22Rv1 (cell line): Measurements from ENCODE around the gene ARTN.
A peak's percentile ranks its signal among the peaks of the same experiment; 100 is the strongest.

Experiments
- H3K27ac ChIP-seq: fragments of 450-650 bp; 2 replicates; pipeline ENCODE4 v1.5.1; 2017
- ZFX ChIP-seq: fragments of 450-650 bp; IDR thresholded peaks from 2 replicates; pipeline ENCODE4 v1.6.1; 2017; ENCODE audit warnings: antibody characterized with exemption, borderline replicate concordance
- TF ChIP-seq, protein P1 (sequence below): fragments of 450-650 bp; IDR thresholded peaks from 2 replicates; pipeline ENCODE4 v1.5.1; 2017; ENCODE audit warnings: mild to moderate bottlenecking

Gene ARTN

DNA sequence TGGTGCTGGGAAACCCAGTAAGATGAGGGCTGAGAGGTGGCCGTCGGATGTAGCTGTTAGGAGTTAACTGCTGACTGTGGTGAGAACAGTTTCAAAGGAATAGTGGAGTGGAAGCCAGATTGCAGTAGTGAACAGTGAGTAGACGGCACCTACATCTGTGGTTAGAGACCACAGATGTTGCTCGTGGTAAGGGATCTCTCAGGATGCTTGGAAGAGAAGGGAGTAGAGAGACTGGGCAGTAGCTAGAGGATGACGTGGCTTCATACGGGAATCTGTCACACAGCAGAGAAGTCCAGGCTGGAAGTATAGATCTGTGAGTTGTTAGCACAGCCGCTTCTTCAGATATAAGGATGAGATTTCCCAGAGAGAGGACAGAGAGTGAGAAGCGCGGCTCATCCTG is 7.8 kb upstream of the ARTN start:
- TF ChIP-seq ZFX = no peak
- TF ChIP-seq, protein P1, sequence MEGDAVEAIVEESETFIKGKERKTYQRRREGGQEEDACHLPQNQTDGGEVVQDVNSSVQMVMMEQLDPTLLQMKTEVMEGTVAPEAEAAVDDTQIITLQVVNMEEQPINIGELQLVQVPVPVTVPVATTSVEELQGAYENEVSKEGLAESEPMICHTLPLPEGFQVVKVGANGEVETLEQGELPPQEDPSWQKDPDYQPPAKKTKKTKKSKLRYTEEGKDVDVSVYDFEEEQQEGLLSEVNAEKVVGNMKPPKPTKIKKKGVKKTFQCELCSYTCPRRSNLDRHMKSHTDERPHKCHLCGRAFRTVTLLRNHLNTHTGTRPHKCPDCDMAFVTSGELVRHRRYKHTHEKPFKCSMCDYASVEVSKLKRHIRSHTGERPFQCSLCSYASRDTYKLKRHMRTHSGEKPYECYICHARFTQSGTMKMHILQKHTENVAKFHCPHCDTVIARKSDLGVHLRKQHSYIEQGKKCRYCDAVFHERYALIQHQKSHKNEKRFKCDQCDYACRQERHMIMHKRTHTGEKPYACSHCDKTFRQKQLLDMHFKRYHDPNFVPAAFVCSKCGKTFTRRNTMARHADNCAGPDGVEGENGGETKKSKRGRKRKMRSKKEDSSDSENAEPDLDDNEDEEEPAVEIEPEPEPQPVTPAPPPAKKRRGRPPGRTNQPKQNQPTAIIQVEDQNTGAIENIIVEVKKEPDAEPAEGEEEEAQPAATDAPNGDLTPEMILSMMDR = no peak
- no peak overlapping the region for H3K27ac ChIP-seq

DNA sequence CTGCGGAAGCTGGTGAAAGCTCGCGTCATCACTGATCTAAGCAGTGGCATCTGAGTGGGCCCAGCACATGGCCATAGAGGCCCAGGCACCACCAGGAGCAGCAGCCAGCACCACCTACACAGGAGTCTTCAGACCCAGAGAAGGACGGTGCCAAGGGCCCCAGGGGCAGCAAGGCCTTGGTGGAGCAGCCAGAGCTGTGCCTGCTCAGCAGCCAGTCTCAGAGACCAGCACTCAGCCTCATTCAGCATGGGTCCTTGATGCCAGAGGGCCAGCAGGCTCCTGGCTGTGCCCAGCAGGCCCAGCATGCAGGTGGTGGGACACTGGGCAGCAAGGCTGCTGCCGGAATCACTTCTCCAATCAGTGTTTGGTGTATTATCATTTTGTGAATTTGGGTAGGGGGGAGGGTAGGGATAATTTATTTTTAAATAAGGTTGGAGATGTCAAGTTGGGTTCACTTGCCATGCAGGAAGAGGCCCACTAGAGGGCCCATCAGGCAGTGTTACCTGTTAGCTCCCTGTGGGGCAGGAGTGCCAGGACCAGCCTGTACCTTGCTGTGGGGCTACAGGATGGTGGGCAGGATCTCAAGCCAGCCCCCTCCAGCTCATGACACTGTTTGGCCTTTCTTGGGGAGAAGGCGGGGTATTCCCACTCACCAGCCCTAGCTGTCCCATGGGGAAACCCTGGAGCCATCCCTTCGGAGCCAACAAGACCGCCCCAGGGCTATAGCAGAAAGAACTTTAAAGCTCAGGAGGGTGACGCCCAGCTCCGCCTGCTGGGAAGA is 3.2 kb upstream of the ARTN start:
- no peak overlapping the region for H3K27ac ChIP-seq
- TF ChIP-seq, protein P1 = peak; percentile 71
- no peak for TF ChIP-seq ZFX

DNA sequence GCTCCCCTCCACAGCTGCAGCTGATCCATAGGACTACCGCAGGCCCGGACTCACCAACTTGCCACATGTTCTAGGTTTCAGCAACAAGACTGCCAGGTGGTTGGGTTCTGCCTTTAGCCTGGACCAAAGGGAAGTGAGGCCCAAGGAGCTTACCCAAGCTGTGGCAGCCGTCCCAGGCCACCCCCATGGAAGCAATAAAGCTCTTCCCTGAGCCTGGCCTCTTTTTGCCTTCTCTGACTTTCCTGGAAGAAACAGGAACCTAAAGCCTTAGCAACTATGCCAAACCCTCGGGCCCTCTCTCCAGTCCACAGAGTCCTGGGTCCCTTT is 2.7 kb upstream of the ARTN start:
- TF ChIP-seq ZFX = no peak
- TF ChIP-seq, protein P1 = no peak
- H3K27ac ChIP-seq = no peak overlapping the region

DNA sequence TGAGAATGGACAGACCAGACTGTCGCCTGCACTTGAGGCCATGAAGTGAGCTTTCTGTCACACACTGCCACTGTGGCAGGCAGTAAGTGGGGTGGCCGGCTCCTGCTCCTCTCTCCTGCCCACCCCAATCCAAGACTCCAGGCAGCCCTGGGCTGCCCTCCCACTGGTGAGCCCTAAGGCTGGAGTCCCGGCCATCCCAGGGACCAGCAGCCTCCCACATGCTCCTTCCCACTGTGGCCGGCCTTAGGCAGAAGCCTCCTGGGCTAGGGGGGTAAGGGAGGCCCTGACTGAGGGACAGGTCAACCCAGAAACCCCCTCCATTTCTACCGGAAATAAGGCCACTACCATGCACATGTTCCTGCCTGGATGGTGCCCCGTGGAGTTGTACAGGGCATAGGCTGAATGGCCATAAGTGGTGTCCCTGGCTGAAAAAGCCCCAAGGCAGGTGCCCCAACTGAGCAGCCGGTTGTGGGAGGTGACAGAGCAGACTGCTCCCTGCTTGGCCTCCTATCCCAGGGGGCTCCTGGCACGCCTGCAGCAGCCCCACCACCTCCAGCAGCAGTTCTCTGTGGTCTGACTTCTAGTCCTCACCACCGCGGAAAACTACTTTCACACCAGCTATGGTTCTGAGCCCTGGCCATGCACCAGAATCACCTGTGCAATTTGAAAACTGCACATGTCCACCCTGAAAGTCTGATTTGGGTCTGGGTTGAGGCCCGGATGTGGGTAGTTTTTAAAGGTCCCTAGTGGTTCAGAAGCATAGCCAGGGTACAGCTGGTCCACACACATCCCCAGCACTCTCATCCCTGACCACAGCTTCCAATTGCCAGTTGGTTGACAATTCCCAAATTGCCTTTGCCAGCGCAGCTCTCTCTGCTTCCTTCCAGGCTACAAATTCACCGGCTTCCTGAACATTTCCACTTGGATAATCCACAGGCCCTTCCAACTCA is 1.6 kb upstream of the ARTN start:
- no peak for TF ChIP-seq ZFX
- TF ChIP-seq, protein P1 = no peak
- no peak overlapping the region for H3K27ac ChIP-seq

DNA sequence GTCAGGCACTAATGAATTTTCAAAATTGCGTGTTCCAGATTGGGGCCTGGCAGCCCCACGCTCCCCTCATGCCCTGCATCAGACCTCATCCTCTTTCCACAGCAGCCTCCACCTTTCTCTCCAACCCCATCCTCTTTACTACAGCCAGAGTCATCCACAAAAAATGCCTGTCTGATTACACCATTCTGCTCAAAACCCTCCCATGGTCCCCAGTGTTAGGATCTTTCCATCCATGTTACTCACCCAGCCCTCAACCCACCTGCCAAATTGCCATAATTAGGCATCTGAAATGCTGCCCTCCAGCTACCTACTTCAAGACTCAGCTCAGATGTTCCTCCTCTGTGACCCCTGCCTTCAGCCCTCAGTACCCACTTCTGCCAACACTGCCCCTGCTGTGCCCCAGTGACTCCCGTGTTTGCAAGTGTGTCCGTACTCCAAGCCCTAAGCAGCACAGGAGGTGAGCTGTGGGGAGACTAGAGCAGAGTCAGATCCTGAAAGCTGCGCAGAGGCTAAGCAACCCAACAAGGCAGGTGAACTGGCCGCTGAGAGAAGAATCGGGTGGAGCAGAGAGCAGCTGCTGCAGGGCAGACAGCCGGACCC is 715 bp upstream of the ARTN start:
- H3K27ac ChIP-seq = peak overlapping the region; percentile 92; the same call in 1 of the 2 replicates
- TF ChIP-seq, protein P1 = no peak
- TF ChIP-seq ZFX = no peak

DNA sequence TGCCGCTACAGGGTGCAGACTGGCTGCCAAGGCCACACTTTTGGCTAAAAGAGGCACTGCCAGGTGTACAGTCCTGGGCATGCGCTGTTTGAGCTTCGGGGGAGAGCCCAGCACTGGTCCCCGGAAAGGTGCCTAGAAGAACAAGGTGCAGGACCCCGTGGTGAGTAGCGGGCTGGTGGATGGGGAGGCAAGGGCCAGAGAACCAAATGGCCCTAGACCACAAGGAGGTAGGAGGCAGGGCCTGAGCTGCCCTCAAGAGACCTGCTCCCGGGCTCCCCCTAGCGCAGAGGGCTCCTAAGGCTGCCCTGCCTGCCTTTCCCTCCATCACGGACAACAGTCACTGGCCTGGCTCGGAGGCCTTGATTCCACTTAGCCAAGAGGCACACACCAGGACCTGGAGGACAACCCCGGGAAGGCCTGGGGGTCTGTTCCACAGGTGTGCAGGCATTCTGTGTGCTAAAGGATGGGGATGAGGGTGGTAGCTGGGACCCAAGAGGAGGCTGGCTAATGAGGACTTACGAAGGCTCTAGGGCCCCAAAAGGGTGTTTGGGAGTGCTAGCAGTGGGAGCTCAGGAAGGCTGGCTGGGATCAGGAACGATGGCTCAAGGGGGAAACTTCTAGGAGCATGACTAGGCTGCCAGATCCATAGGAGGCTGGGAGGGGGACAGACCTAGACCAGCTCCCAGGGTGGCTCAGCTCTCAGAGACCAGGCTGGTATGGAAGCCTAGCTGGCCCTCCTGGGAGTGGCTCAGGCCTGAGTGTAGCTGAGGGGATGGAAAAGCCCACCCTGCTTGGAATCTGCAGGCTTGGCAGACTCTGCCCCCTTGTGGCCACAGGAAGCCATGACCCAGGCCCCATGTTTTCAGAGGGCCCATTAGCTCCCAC is 742 bp downstream of the ARTN start:
- peak overlapping the region; percentile 92 for H3K27ac ChIP-seq
- no peak for TF ChIP-seq ZFX
- TF ChIP-seq, protein P1 = peak; percentile 85
